B cell (primary cell): ENCODE measurements around the gene PDZD2. TPM values are rescaled to one million over a fixed set of nuclear protein-coding genes. Genes with fewer than 3 reads are reported as not detected.

Experiments used
- ATAC-seq: fragments of 200-7000 bp; cut with Tn5 transposase; one replicate; pipeline ENCODE4 v1.10.0; 2021; ENCODE audit warnings: low read depth, mild to moderate bottlenecking, moderate number of reproducible peaks, moderate library complexity
- CTCF ChIA-PET: fragments of 350-600 bp; sonication (Branson Sonifier 250); formaldehyde crosslinking; loops from one replicate; lab custom pipeline; 2021; ENCODE audit warnings: antibody characterized with exemption, inconsistent platforms; lab: Charles Lee
- POLR2A ChIA-PET: fragments of 350-600 bp; sonication (Branson Sonifier 250); formaldehyde crosslinking; loops from one replicate; lab custom pipeline; 2021; ENCODE audit warnings: antibody characterized with exemption; lab: Charles Lee
- DNase-seq: peaks from one replicate; pipeline ENCODE4 v3.0.0; 2013
- H2AFZ ChIP-seq: 2 replicates; pipeline ENCODE4 v1.6.1; 2012; ENCODE audit warnings: mild to moderate bottlenecking, low read depth, low read length; ENCODE audit not compliant: insufficient read depth, poor library complexity, severe bottlenecking
- H3K27ac ChIP-seq, 2 donors: 1 replicate in 1 of 2; 2 replicates in 1 of 2; pipeline ENCODE4 v1.5.1; 2012 to 2013; ENCODE audit warnings: low read length in 2 of 2, mild to moderate bottlenecking in 2 of 2, moderate library complexity in 1 of 2
- H3K27me3 ChIP-seq, 4 experiments: fragments of 200-600 bp in 1 of 4; sonication (generic) in 1 of 4; replicated peaks in 1 of 4; 1 replicate in 2 of 4; 2 replicates in 2 of 4; pipeline versions ENCODE4 v1.6.1 to v1.7.0; 2013 to 2016; ENCODE audit warnings: low read length in 3 of 4, mild to moderate bottlenecking in 2 of 4, mixed read lengths in 1 of 4, moderate library complexity in 1 of 4; ENCODE audit not compliant: insufficient read depth in 4 of 4, control insufficient read depth in 3 of 4; ENCODE audit errors: control extremely low read depth in 1 of 4
- H3K36me3 ChIP-seq, 2 experiments: replicated peaks in 1 of 2; 1 replicate in 1 of 2; 2 replicates in 1 of 2; pipeline versions ENCODE4 v1.6.1 to v1.7.1; 2013; ENCODE audit warnings: low read length in 1 of 2; ENCODE audit not compliant: insufficient read depth in 2 of 2, control insufficient read depth in 1 of 2; ENCODE audit errors: control extremely low read depth in 1 of 2, extremely low read depth in 1 of 2
- H3K4me1 ChIP-seq, 2 donors: fragments of 200-600 bp in 1 of 2; sonication (generic) in 1 of 2; 1 replicate in 1 of 2; 2 replicates in 1 of 2; pipeline versions ENCODE4 v1.5.1 to v1.6.1; 2013 to 2017; ENCODE audit warnings: low read length in 2 of 2; ENCODE audit not compliant: control insufficient read depth in 2 of 2, insufficient read depth in 2 of 2
- H3K4me2 ChIP-seq: replicated peaks from 2 replicates; pipeline ENCODE3; 2012; ENCODE audit warnings: mild to moderate bottlenecking, low read depth, low read length; ENCODE audit not compliant: poor library complexity, severe bottlenecking
- H3K4me3 ChIP-seq, 5 experiments: fragments of 200-600 bp in 1 of 5; sonication (generic) in 1 of 5; 1 replicate in 3 of 5; 2 replicates in 2 of 5; pipeline versions ENCODE4 v1.5.1 to v1.7.0; 2011 to 2016; ENCODE audit warnings: low read length in 4 of 5, mild to moderate bottlenecking in 4 of 5, low read depth in 2 of 5, control low read depth in 1 of 5, moderate library complexity in 1 of 5; ENCODE audit not compliant: insufficient read depth in 1 of 5; ENCODE audit errors: control extremely low read depth in 1 of 5, extremely low read depth in 1 of 5
- H3K79me2 ChIP-seq: fragments of 200-600 bp; sonication (generic); one replicate; pipeline ENCODE4 v1.6.0; 2016; ENCODE audit warnings: low read length; ENCODE audit not compliant: control insufficient read depth, insufficient read depth
- H3K9ac ChIP-seq: fragments of 200-600 bp; sonication (generic); 2 replicates; pipeline ENCODE4 v1.6.1; 2017; ENCODE audit warnings: mild to moderate bottlenecking, low read length, moderate library complexity
- H3K9me3 ChIP-seq, 3 donors: one replicate each; pipeline versions ENCODE4 v1.6.1 to v1.7.1; 2013; ENCODE audit warnings: low read length in 2 of 3; ENCODE audit not compliant: control insufficient read depth in 2 of 3, insufficient read depth in 1 of 3; ENCODE audit errors: control extremely low read depth in 1 of 3
- H4K20me1 ChIP-seq: 2 replicates; pipeline ENCODE4 v1.6.0; 2012; ENCODE audit warnings: mild to moderate bottlenecking, low read length; ENCODE audit not compliant: insufficient read depth, control insufficient read depth, poor library complexity, severe bottlenecking
- H3K27ac Mint-ChIP-seq: one replicate; pipeline ENCODE4 v1.8.0; 2021; ENCODE audit warnings: mixed read lengths
- H3K27me3 Mint-ChIP-seq: one replicate; pipeline ENCODE4 v1.8.0; 2021; ENCODE audit warnings: mixed read lengths
- H3K4me1 Mint-ChIP-seq: one replicate; pipeline ENCODE4 v1.8.0; 2021; ENCODE audit warnings: mixed read lengths
- H3K4me3 Mint-ChIP-seq: one replicate; pipeline ENCODE4 v1.8.0; 2021; ENCODE audit warnings: mixed read lengths
- H3K9me3 Mint-ChIP-seq: one replicate; pipeline ENCODE4 v1.8.0; 2022; ENCODE audit warnings: mixed read lengths; ENCODE audit not compliant: insufficient read depth
- EZH2 ChIP-seq: IDR thresholded peaks from 2 replicates; pipeline ENCODE4 v1.6.1; 2012; ENCODE audit warnings: borderline replicate concordance, low read depth, mild to moderate bottlenecking, moderate library complexity, low read length; ENCODE audit not compliant: insufficient read depth, poor library complexity, severe bottlenecking
- WGBS: methylation state at CpG from one replicate; pipeline ENCODE4 v1.1.5; 2013; ENCODE audit warnings: missing lambda C conversion rate; ENCODE audit not compliant: insufficient coverage; 5-methylcytosine and 5-hydroxymethylcytosine counted together
- intact Hi-C: fragments of 100-400 bp; cut with micrococcal nuclease; formaldehyde crosslinking; loops from one replicate; pipeline ENCODE4 v1.10.0; 2022
- polyA plus RNA-seq: library from polyadenylated mRNA; depleted of rRNA; stranded (reverse); fragments of >200 nt; gene quantifications from 2 replicates; pipeline ENCODE4 v1.2.3, GENCODE V29; 2012
- total RNA-seq, 2 donors: library from RNA; stranded (reverse); fragments of 120-200 nt in 1 of 2; gene quantifications; 1 replicate in 1 of 2; 2 replicates in 1 of 2; pipeline versions ENCODE4 v1.2.3 to v1.2.4, GENCODE V29; 2013 to 2022
- TF ChIP-seq, protein P1 (sequence below): fragments of 200-600 bp; IDR thresholded peaks from one replicate; pipeline ENCODE4 v1.8.0; 2022; ENCODE audit warnings: antibody characterized with exemption, mild to moderate bottlenecking

PDZD2 gene
- total and polyA plus RNA-seq, 2 donors (not counting 1 experiment from before 2014, with no cell fraction given), result not detected

GRCh38 chr5:31783086-31783645 lies 144.2 kb downstream of the PDZD2 start:
- WGBS, result 93% methylated on average over 9 of the region's 10 CpGs
- no peak for ATAC-seq

DNA sequence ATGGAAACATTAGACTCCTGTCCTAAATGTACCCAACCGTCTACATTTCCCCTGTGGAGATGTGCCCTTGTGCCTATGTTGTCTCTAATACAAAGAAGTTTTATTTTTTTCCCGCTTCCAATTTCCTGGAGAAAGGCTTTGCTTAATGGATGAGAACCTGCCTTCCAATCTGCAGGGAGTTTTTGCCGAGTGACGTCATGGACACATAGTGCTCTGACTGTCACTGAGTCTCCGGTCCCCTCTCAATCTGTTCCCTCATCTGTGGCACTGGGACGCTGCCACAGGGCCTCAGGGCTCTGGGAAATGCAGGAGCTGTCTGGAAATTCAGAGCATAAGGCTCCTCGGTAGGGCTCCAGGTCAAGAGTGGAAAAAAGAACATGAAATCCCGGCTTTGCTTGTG lies 144.8 kb downstream of the PDZD2 start:
- Mint-ChIP-seq H3K4me3 (no peak overlapping the region), H3K9me3 (no peaks in the 10 kb centered on the region), H3K4me1 (peaks cover 14% of the 10 kb centered on the region), H3K27me3 (no peaks in the 10 kb centered on the region), H3K27ac (no peak overlapping the region)
- intact Hi-C loops, result no loop called here
- no peak overlapping the region for H2AFZ ChIP-seq
- no peak for ATAC-seq
- no peak for TF ChIP-seq EZH2
- TF ChIP-seq, protein P1, sequence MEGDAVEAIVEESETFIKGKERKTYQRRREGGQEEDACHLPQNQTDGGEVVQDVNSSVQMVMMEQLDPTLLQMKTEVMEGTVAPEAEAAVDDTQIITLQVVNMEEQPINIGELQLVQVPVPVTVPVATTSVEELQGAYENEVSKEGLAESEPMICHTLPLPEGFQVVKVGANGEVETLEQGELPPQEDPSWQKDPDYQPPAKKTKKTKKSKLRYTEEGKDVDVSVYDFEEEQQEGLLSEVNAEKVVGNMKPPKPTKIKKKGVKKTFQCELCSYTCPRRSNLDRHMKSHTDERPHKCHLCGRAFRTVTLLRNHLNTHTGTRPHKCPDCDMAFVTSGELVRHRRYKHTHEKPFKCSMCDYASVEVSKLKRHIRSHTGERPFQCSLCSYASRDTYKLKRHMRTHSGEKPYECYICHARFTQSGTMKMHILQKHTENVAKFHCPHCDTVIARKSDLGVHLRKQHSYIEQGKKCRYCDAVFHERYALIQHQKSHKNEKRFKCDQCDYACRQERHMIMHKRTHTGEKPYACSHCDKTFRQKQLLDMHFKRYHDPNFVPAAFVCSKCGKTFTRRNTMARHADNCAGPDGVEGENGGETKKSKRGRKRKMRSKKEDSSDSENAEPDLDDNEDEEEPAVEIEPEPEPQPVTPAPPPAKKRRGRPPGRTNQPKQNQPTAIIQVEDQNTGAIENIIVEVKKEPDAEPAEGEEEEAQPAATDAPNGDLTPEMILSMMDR, result no peak
- H3K27me3 ChIP-seq, result no peaks in the 10 kb centered on the region
- no peaks in the 10 kb centered on the region for H4K20me1 ChIP-seq
- 88% methylated on average over 7 of the region's 8 CpGs for WGBS
- ChIA-PET CTCF (no interaction called here), POLR2A (no interaction called here)
- H3K27ac ChIP-seq, result no peak overlapping the region
- no peaks in the 10 kb centered on the region for H3K4me1 ChIP-seq
- H3K9me3 ChIP-seq, result no peaks in the 10 kb centered on the region
- H3K4me2 ChIP-seq, result no peak overlapping the region
- no peak for DNase-seq
- no peaks in the 10 kb centered on the region for H3K36me3 ChIP-seq
- H3K4me3 ChIP-seq, result no peak overlapping the region
- no peak overlapping the region for H3K9ac ChIP-seq
- no peaks in the 10 kb centered on the region for H3K79me2 ChIP-seq

More at GRCh38 chr5:31783086-31783645, 144.2 kb downstream of the PDZD2 start:
- no peak overlapping the region for H2AFZ ChIP-seq
- no peak overlapping the region for H3K27ac ChIP-seq
- no peaks in the 10 kb centered on the region for H4K20me1 ChIP-seq
- no peak overlapping the region for H3K9ac ChIP-seq
- H3K79me2 ChIP-seq, result no peaks in the 10 kb centered on the region
- no peaks in the 10 kb centered on the region for H3K27me3 ChIP-seq
- H3K4me3 ChIP-seq, result no peak overlapping the region
- DNase-seq, result no peak
- peaks cover 14% of the 10 kb centered on the region for H3K4me1 Mint-ChIP-seq
- no peaks in the 10 kb centered on the region for H3K27me3 Mint-ChIP-seq
- no peaks in the 10 kb centered on the region for H3K36me3 ChIP-seq
- H3K4me3 Mint-ChIP-seq, result no peak overlapping the region
- no peak for TF ChIP-seq EZH2
- TF ChIP-seq, protein P1, result no peak
- intact Hi-C loops, result no loop called here
- H3K4me2 ChIP-seq, result no peak overlapping the region
- H3K9me3 ChIP-seq, result no peaks in the 10 kb centered on the region
- CTCF ChIA-PET, result no interaction called here
- no peaks in the 10 kb centered on the region for H3K4me1 ChIP-seq
- H3K27ac Mint-ChIP-seq, result no peak overlapping the region
- H3K9me3 Mint-ChIP-seq, result no peaks in the 10 kb centered on the region
- POLR2A ChIA-PET, result no interaction called here
